ENCODE data around the gene MPL.
A peak's percentile ranks its signal among the peaks of the same experiment; 100 is the strongest.
"Not testable (repeated sequence)": the region's sequence is repeated elsewhere in the genome, so short reads cannot be mapped to it uniquely, and the experiment has no call there.

Gene MPL

GRCh38 chr1:43386676-43387075 is 49.1 kb downstream of the MPL start:
- TF ChIP-seq JUND (IDR thresholded peaks at IDR 0.05; ENCODE audit: low read depth), result no peak
- no peak for DNase-seq (ENCODE audit: low read depth in 1 of 2, low spot score in 1 of 2)
- in situ Hi-C loops (cut with HindIII; ENCODE audit: low pct_unique_long_range_greater_than_20kb, low sequenced_read_pairs), result no loop called here

- TF ChIP-seq JUND (IDR thresholded peaks at IDR 0.05; ENCODE audit: low read depth), result no peak
- no peak for DNase-seq (ENCODE audit: low read depth in 1 of 2, low spot score in 1 of 2)
- in situ Hi-C loops (cut with HindIII; ENCODE audit: low pct_unique_long_range_greater_than_20kb, low sequenced_read_pairs), result no loop called here
These were observed 50.5 kb downstream of the MPL start for GRCh38 chr1:43387976-43388599.

DNA sequence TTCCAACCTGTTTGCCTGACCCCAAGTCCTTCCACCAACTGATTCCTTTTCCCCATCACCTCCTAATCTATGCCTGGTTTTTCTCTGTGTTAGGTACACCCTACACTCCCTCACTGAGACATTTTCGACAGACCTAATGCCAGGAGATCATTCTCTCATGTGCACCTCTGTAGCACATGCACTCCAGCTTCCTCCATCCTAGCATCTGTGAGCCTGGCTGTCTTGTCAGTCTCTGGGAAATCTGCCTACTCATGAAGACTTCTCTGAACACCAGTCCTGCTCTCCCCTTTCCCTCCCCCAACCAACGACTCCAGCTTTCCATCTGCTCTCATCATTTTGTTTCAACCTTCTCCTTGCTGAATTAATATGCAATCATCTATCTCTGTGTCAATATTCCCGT is 51.0 kb downstream of the MPL start:
- DNase-seq (ENCODE audit: low read depth in 1 of 2, low spot score in 1 of 2), result no peak
- no peak for TF ChIP-seq JUND (IDR thresholded peaks at IDR 0.05; ENCODE audit: low read depth)
- in situ Hi-C loops (cut with HindIII; ENCODE audit: low pct_unique_long_range_greater_than_20kb, low sequenced_read_pairs), result no loop called here

DNA sequence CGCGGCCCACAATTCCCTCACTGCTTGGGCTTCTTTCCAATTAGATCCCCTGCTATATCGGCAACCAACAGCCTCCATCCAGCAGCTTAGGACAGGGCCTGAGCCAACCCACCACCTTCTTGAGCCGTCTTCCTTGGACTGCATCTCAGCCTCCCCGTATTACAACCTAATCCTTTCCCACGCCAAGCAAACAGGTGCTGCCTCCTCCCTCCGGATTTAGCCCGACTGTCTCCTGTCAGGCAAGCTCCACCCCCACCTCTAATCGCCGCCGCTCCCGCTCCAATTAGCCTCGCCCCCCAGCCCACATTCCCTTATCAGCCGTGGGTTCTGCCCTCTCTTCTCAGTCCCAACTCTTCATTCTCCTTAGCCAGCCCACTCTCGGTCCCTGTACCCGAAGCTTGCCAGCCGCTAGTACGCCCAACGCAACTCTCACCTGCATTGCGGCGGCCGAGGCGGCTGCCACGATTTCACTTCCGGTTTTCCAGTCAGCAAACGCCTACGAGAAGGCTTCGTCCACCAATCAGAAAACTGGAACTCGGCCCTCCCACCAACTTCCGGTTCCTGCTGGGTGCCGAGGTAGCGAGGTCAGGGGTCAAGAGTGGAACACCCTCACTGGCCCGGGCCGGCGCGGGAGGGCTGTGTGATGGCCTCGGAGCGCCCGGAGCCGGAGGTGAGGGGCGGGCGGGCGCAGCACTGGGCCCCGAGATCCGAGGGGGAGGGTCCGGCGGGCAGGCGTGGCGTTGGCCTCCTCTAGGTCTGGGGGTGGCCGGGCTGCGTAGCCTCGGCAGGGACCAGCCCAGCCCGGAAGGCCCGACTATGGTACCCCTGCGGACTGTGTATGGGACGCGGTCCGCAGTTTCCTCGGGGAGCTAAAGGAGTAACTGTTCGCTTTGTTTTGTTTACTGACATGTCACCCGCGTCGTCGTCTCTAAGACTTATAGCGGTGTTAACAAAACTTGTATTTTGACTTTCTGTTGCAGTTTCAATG is 52.0 kb downstream of the MPL start, which contains the start of the genes MED8 and SZT2:
MED8 (minus strand) TSS at position 475 of the 988 bp plus-strand sequence; CDS start at position 439, 36 bp downstream.
SZT2 (plus strand) TSS at position 574 of the 988 bp plus-strand sequence; CDS start at position 644, 70 bp downstream.
- no peak for TF ChIP-seq JUND (IDR thresholded peaks at IDR 0.05; ENCODE audit: low read depth)
- peak; percentile 86 to 95 for DNase-seq (ENCODE audit: low read depth in 1 of 2, low spot score in 1 of 2)
- in situ Hi-C loops (cut with HindIII; ENCODE audit: low pct_unique_long_range_greater_than_20kb, low sequenced_read_pairs), result no loop called here

DNA sequence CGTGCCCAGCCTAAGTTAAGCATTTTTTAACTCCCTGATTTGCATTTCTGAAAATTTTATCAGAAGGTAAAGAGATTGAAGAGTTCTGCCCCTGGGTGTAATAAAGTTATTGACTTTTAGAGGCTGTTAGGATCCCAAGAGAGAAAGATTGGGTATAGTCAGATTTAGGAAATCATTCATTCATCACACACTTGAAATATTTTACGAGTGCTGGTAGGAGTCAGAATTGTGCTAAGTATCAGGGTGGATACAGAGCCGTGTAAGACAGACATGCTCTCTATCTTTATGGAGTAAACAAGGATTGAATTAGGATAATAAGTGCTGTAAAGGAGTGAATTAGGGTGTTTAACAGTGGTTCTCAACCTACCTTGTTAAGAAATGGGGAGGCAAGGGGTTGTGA is 55.1 kb downstream of the MPL start:
- in situ Hi-C loops (cut with HindIII; ENCODE audit: low pct_unique_long_range_greater_than_20kb, low sequenced_read_pairs), result no loop called here
- no peak for TF ChIP-seq JUND (IDR thresholded peaks at IDR 0.05; ENCODE audit: low read depth)
- DNase-seq (ENCODE audit: low read depth in 1 of 2, low spot score in 1 of 2), result no peak

- DNase-seq (ENCODE audit: low read depth in 1 of 2, low spot score in 1 of 2), result no peak
- in situ Hi-C loops (cut with HindIII; ENCODE audit: low pct_unique_long_range_greater_than_20kb, low sequenced_read_pairs), result no loop called here
- TF ChIP-seq JUND (IDR thresholded peaks at IDR 0.05; ENCODE audit: low read depth), result no peak
These were observed 57.9 kb downstream of the MPL start for GRCh38 chr1:43395523-43395922.

DNA sequence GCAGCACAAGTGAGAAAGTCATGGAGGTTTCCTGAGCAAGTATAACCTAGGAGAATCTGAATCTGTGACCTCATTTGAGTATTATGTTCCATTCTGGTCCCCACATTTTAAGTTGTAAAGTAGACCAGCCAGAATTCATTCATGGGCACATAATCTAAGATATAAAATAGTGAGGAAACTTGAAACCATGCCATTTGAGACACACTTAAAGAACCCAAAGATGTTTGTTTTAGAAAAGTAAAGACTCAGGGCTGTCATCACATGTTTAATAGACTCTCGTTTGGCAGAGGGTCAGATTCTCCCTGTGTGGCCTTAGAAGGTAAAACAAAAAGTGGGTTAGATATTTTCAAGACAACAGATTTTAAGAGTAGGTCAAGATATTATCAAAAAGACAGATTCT is 58.4 kb downstream of the MPL start:
- no peak for DNase-seq (ENCODE audit: low read depth in 1 of 2, low spot score in 1 of 2)
- in situ Hi-C loops (cut with HindIII; ENCODE audit: low pct_unique_long_range_greater_than_20kb, low sequenced_read_pairs), result no loop called here
- no peak for TF ChIP-seq JUND (IDR thresholded peaks at IDR 0.05; ENCODE audit: low read depth)

GRCh38 chr1:43398227-43398626 is 60.6 kb downstream of the MPL start:
- in situ Hi-C loops (cut with HindIII; ENCODE audit: low pct_unique_long_range_greater_than_20kb, low sequenced_read_pairs), result no loop called here
- no peak for DNase-seq (ENCODE audit: low read depth in 1 of 2, low spot score in 1 of 2)
- no peak for TF ChIP-seq JUND (IDR thresholded peaks at IDR 0.05; ENCODE audit: low read depth)

DNA sequence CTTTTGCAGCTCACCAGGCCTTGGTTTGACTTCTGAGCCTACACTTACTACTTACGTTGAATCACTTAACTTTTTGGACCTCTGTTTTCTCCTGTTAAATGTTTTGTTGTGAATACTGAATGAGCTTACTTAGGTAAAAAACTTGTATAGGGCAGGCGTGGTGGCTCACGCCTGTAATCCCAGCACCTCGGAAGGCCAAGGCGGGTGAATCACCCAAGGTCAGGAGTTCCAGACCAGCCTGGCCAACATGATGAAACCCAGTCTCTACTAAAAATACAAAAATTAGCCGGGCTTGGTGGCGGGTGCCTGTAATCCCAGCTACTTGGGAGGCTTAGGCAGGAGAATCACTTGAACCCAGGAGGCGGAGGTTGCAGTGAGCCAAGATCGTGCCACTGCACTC is 62.8 kb downstream of the MPL start:
- DNase-seq (ENCODE audit: low read depth in 1 of 2, low spot score in 1 of 2), result not testable (repeated sequence)

DNA sequence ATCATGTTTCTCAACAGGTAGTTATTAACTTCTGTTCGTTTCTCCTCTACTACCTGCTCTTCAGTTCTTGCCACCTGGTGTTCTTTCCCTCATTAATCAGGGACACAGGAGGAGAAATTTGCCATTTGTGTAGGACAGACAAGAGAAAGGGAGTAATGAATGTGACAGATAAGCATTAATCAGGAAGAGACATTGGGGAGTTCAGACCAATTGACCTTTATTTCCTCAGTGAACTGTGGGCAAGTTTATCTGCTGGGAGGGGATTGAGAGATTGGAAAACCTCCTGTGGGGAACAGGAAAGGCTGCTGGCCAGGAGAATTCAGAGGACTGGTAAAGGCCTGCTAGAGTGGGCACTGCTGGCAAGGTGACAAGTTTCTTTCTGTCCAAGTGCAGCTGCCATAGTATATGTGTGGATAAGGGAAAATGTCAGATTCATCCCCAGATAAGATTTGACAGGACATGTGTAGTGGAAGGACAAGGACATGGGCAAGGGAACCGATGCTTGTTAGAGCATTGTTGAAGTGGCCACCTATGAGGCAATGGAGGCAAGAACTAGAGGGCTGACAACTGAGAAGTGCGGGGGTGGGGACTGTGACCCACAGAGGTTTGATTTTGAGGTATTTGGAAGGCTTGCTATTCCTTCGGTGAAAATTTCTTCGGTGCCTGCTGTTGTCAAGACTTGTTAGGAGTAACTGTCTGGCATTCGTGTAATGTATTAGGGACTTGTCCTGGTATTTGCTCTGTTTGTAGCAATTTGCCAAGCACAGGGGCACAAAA is 64.7 kb downstream of the MPL start:
- in situ Hi-C loops (cut with HindIII; ENCODE audit: low pct_unique_long_range_greater_than_20kb, low sequenced_read_pairs), result no loop called here

More for the DNA sequence above, 62.8 kb downstream of the MPL start:
- in situ Hi-C loops (cut with HindIII; ENCODE audit: low pct_unique_long_range_greater_than_20kb, low sequenced_read_pairs), result not testable (repeated sequence)

More for the DNA sequence above, 64.7 kb downstream of the MPL start:
- TF ChIP-seq JUND (IDR thresholded peaks at IDR 0.05; ENCODE audit: low read depth), result no peak
- no peak for DNase-seq (ENCODE audit: low read depth in 1 of 2, low spot score in 1 of 2)

All from T47D (cell line).